Testis (tissue), 3 donors: Measurements from ENCODE around the gene RENBP. TPM values are rescaled to one million over a fixed set of nuclear protein-coding genes. Genes with fewer than 3 reads are reported as not detected.

Experiments
- DNase-seq: peaks from one replicate; pipeline ENCODE4 v3.0.0-alpha.2; 2019
- H3K27ac ChIP-seq, 2 donors: fragments of 200-600 bp; sonication (generic); one replicate each; pipeline ENCODE4 v1.5.1; 2019
- H3K27me3 ChIP-seq: fragments of 200-600 bp; sonication (generic); one replicate; pipeline ENCODE4 v1.5.1; 2019
- H3K36me3 ChIP-seq: fragments of 200-600 bp; sonication (generic); one replicate; pipeline ENCODE4 v1.5.1; 2017; ENCODE audit warnings: low read depth; ENCODE audit errors: missing control alignments
- H3K4me1 ChIP-seq: fragments of 200-600 bp; sonication (generic); one replicate; pipeline ENCODE4 v1.5.1; 2019
- H3K4me3 ChIP-seq, 2 donors: fragments of 200-600 bp; sonication (generic); one replicate each; pipeline ENCODE4 v1.5.1; 2017 to 2019
- H3K9me3 ChIP-seq: fragments of 200-600 bp; sonication (generic); one replicate; pipeline ENCODE4 v1.5.1; 2017
- CTCF ChIP-seq, 3 experiments: fragments of 450-650 bp in 2 of 3; fragments of 200-600 bp in 1 of 3; sonication (generic) in 1 of 3; IDR thresholded peaks; one replicate each; pipeline ENCODE4 v1.5.1; 2016 to 2019; ENCODE audit warnings: antibody characterized with exemption in 3 of 3, mild to moderate bottlenecking in 2 of 3, moderate library complexity in 1 of 3
- POLR2A ChIP-seq: fragments of 450-650 bp; IDR thresholded peaks from one replicate; pipeline ENCODE4 v1.6.1; 2017; ENCODE audit warnings: antibody characterized with exemption, mild to moderate bottlenecking, moderate library complexity
- WGBS, 2 donors: methylation state at CpG; one replicate each; pipeline ENCODE4 v1.1.5; 2018; 5-methylcytosine and 5-hydroxymethylcytosine counted together
- intact Hi-C: fragments of 100-400 bp; cut with DNase I; formaldehyde crosslinking; loops from one replicate; pipeline ENCODE4 v1.15.1; 2023; ENCODE audit warnings: low total_unique reads
- polyA plus RNA-seq: library from polyadenylated mRNA; stranded (reverse); fragments of 350-450 nt; fragmentation: Illumina TruSeq; extraction: RNeasy Lipid Tissue Mini Kit (QIAGEN cat#74804); gene quantifications from one replicate; pipeline ENCODE4 v1.2.3, GENCODE V29; 2014; ENCODE audit warnings: low read depth, low replicate concordance; ENCODE audit not compliant: insufficient read depth
- total RNA-seq, 2 donors: library from RNA; depleted of rRNA; stranded (reverse); fragments of >200 nt; gene quantifications; one replicate each; pipeline ENCODE4 v1.2.3, GENCODE V29; 2016

RENBP gene
- total and polyA plus RNA-seq, 3 donors from 2014 or later, result 2.8 to 4.8 (median 3.4) TPM

- intact Hi-C loops, result no loop called here
- H3K4me3 ChIP-seq, result no peak overlapping the region
- no peak for TF ChIP-seq CTCF (IDR thresholded peaks at IDR 0.05)
- no peak for TF ChIP-seq POLR2A
- no peak overlapping the region for H3K27ac ChIP-seq
- WGBS, 2 donors, result 80 to 85% methylated on average over 2 to 5 of the region's 5 CpGs
- H3K27me3 ChIP-seq, result no peaks in the 10 kb centered on the region
- peaks cover 19% of the 10 kb centered on the region for H3K4me1 ChIP-seq
- H3K9me3 ChIP-seq, result no peaks in the 10 kb centered on the region
- DNase-seq, result no peak
- H3K36me3 ChIP-seq, result no peaks in the 10 kb centered on the region
These were observed 21.0 kb upstream of the RENBP start for GRCh38 chrX:153965406-153965805.

GRCh38 chrX:153964105-153964504 is 19.7 kb upstream of the RENBP start:
- 80 to 85% methylated on average over 2 to 13 of the region's 14 CpGs for WGBS, 2 donors
- H3K36me3 ChIP-seq, result no peaks in the 10 kb centered on the region
- H3K9me3 ChIP-seq, result no peaks in the 10 kb centered on the region
- no peak for DNase-seq
- TF ChIP-seq POLR2A, result no peak
- no peak for TF ChIP-seq CTCF (IDR thresholded peaks at IDR 0.05)
- H3K4me3 ChIP-seq, result no peak overlapping the region
- no peaks in the 10 kb centered on the region for H3K27me3 ChIP-seq
- H3K27ac ChIP-seq, result no peak overlapping the region
- intact Hi-C loops, result no loop called here
- peaks cover 19% of the 10 kb centered on the region for H3K4me1 ChIP-seq

DNA sequence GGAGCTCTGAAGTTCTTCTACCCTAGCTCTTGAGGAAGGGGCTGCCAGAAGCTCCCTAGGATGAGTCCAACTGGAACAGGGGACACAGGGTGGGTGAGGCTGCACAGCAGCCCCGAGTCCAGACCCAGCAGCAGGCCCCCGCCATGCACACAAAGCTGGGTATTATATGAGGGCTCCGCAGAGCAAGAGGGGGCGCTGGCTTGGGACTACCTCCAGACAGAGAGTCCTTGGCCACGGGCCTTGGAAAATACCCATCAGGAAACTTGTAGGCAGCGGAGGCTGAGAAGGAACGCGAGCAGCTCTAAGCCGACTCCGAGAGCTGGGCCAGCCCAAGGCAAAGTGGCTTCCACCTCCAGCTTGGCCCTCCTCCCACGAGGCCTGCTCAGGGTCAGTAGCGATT is 19.1 kb upstream of the RENBP start:
- no peak for TF ChIP-seq CTCF (IDR thresholded peaks at IDR 0.05)
- TF ChIP-seq POLR2A, result no peak
- intact Hi-C loops, result no loop called here
- Histone ChIP-seq H3K27me3 (no peaks in the 10 kb centered on the region), H3K36me3 (no peaks in the 10 kb centered on the region), H3K27ac (no peak overlapping the region), H3K4me3 (no peak overlapping the region), H3K9me3 (no peaks in the 10 kb centered on the region), H3K4me1 (peaks cover 15% of the 10 kb centered on the region)
- no peak for DNase-seq
- 33 to 80% methylated on average over 1 to 3 of the region's 12 CpGs for WGBS, 2 donors

- 77 to 87% methylated on average over 2 to 11 of the region's 11 CpGs for WGBS, 2 donors
- Histone ChIP-seq H3K27me3 (no peaks in the 10 kb centered on the region), H3K27ac (no peak overlapping the region), H3K9me3 (no peaks in the 10 kb centered on the region), H3K4me1 (peaks cover 7% of the 10 kb centered on the region), H3K36me3 (no peaks in the 10 kb centered on the region), H3K4me3 (no peak overlapping the region)
- DNase-seq, result no peak
- TF ChIP-seq POLR2A (no peak), CTCF (IDR thresholded peaks at IDR 0.05) (no peak)
- intact Hi-C loops, result no loop called here
These were observed 16.8 kb upstream of the RENBP start for GRCh38 chrX:153961292-153961691.

- TF ChIP-seq POLR2A, result no peak
- no peak for TF ChIP-seq CTCF (IDR thresholded peaks at IDR 0.05)
- Histone ChIP-seq H3K27me3 (no peaks in the 10 kb centered on the region), H3K9me3 (no peaks in the 10 kb centered on the region), H3K36me3 (no peaks in the 10 kb centered on the region), H3K4me3 (no peak overlapping the region), H3K27ac (no peak overlapping the region), H3K4me1 (peaks cover 7% of the 10 kb centered on the region)
- no peak for DNase-seq
- intact Hi-C loops, result no loop called here
- whole genome bisulfite sequencing, 2 donors, result 86 to 90% methylated on average over 10 to 22 of the region's 22 CpGs
These were observed 16.3 kb upstream of the RENBP start for GRCh38 chrX:153960786-153961185.
